Measurements from ENCODE around the gene PPT1. TPM values are rescaled to one million over a fixed set of nuclear protein-coding genes. Genes with fewer than 3 reads are reported as not detected.

The PPT1 gene
- total RNA-seq, 1 experiment from 2014 or later = 57.8 TPM

DNA sequence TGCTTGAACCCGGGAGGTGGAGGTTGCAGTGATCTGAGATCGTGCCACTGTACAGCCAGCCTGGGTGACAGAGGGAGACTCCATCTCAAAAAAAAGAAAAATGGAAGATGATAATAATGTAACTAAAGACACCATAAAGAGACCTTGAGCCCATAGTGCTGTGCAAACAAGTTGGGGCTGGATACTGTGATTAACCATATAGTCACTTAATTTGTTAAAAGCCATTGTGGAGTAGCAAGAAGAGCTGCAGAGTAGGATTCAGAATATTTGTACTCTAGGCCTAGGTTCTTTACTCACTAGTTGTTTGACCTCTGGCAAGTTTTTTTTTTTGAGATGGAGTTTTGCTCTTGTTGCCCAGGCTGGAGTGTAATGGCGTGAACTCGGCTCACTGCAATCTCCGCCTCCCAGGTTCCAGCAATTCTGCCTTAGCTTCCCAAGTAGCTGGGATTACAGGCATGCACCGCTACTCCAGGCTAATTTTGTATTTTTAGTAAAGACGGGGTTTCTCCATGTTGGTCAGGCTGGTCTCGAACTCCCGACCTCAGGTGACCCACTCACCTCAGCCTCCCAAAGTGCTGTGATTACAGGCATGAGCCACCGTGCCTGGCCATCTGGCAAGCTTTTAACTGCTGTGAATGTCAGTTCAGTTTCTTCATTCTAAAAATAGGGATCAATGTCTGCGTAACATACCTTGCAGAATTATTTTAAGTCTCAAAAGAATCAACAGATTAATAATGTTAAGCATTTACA, 43.7 kb downstream of the PPT1 start:
- no TSS peak for BruUV-seq (replicated peaks)
- no peak overlapping the region for H3K4me3 Mint-ChIP-seq (ENCODE audit: low read depth, unreplicated experiment)
- intact Hi-C loops (cut with micrococcal nuclease; ENCODE audit: unreplicated experiment) = no loop called here
- peaks cover 31% of the 10 kb centered on the region for H3K4me1 Mint-ChIP-seq (ENCODE audit: low read depth, unreplicated experiment)
- H3K27ac Mint-ChIP-seq (ENCODE audit: unreplicated experiment) = no peak overlapping the region
- H3K9me3 Mint-ChIP-seq (ENCODE audit: low read depth, unreplicated experiment) = no peaks in the 10 kb centered on the region
- peaks cover 21% of the 10 kb centered on the region for H3K36me3 Mint-ChIP-seq (ENCODE audit: insufficient read depth, unreplicated experiment)
- CTCF ChIA-PET = no interaction called here
- TF ChIP-seq, protein P1, sequence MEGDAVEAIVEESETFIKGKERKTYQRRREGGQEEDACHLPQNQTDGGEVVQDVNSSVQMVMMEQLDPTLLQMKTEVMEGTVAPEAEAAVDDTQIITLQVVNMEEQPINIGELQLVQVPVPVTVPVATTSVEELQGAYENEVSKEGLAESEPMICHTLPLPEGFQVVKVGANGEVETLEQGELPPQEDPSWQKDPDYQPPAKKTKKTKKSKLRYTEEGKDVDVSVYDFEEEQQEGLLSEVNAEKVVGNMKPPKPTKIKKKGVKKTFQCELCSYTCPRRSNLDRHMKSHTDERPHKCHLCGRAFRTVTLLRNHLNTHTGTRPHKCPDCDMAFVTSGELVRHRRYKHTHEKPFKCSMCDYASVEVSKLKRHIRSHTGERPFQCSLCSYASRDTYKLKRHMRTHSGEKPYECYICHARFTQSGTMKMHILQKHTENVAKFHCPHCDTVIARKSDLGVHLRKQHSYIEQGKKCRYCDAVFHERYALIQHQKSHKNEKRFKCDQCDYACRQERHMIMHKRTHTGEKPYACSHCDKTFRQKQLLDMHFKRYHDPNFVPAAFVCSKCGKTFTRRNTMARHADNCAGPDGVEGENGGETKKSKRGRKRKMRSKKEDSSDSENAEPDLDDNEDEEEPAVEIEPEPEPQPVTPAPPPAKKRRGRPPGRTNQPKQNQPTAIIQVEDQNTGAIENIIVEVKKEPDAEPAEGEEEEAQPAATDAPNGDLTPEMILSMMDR (IDR thresholded peaks at IDR 0.05; ENCODE audit: unreplicated experiment) = no peak
- DNase-seq = no peak
- no peaks in the 10 kb centered on the region for H3K27me3 Mint-ChIP-seq (ENCODE audit: unreplicated experiment)

DNA sequence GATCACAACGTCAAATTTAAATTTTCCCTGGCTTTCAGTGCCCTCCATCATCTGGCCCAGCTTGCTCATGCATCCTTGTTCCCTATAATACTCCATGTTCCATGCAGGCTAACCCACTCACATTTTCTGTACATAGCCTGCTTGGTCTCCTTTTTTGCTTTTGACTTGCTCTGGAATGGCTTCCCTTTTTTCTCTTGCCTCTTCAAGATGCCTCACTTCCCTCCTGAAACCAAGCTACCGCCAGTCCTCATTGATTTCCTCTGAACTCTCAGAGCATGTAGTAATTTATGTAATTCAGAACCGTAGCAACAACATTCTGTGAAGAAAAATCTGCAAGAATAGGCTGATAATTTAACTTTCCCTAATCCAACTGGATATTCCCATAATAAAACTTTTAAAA, 46.2 kb downstream of the PPT1 start:
- intact Hi-C loops (cut with micrococcal nuclease; ENCODE audit: unreplicated experiment) = no loop called here
- TF ChIP-seq, protein P1 (IDR thresholded peaks at IDR 0.05; ENCODE audit: unreplicated experiment) = no peak
- Mint-ChIP-seq H3K4me1 (ENCODE audit: low read depth, unreplicated experiment) (peaks cover 9% of the 10 kb centered on the region), H3K4me3 (ENCODE audit: low read depth, unreplicated experiment) (no peak overlapping the region), H3K9me3 (ENCODE audit: low read depth, unreplicated experiment) (no peaks in the 10 kb centered on the region), H3K27ac (ENCODE audit: unreplicated experiment) (no peak overlapping the region), H3K36me3 (ENCODE audit: insufficient read depth, unreplicated experiment) (peaks cover 25% of the 10 kb centered on the region), H3K27me3 (ENCODE audit: unreplicated experiment) (no peaks in the 10 kb centered on the region)
- CTCF ChIA-PET = no interaction called here
- DNase-seq = no peak
- no TSS peak for BruUV-seq (replicated peaks)

DNA sequence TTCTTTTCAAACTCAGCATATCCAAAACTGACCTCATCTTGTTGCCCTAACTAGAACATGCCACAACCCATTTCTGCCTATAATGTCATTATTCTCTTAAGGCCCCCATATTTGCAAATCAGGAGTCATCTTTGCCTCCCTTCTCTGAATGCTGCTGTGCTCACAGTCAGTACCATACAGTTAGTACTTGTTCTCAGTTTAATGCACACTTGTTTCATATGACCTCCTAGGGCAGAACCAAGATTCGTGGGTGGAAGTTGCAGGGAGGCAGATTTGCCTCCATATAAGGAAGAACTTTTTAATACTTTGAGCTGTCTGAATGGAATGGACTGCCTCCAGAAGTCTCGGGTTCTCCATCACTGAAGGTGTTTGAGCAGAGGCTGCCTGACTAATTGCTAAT, 47.3 kb downstream of the PPT1 start:
- peaks cover 36% of the 10 kb centered on the region for H3K36me3 Mint-ChIP-seq (ENCODE audit: insufficient read depth, unreplicated experiment)
- no peak overlapping the region for H3K4me3 Mint-ChIP-seq (ENCODE audit: low read depth, unreplicated experiment)
- intact Hi-C loops (cut with micrococcal nuclease; ENCODE audit: unreplicated experiment) = no loop called here
- TF ChIP-seq, protein P1 (IDR thresholded peaks at IDR 0.05; ENCODE audit: unreplicated experiment) = no peak
- no TSS peak for BruUV-seq (replicated peaks)
- H3K4me1 Mint-ChIP-seq (ENCODE audit: low read depth, unreplicated experiment) = peaks cover 3% of the 10 kb centered on the region
- H3K9me3 Mint-ChIP-seq (ENCODE audit: low read depth, unreplicated experiment) = no peaks in the 10 kb centered on the region
- H3K27me3 Mint-ChIP-seq (ENCODE audit: unreplicated experiment) = no peaks in the 10 kb centered on the region
- CTCF ChIA-PET = no interaction called here
- no peak for DNase-seq
- no peak overlapping the region for H3K27ac Mint-ChIP-seq (ENCODE audit: unreplicated experiment)

DNA sequence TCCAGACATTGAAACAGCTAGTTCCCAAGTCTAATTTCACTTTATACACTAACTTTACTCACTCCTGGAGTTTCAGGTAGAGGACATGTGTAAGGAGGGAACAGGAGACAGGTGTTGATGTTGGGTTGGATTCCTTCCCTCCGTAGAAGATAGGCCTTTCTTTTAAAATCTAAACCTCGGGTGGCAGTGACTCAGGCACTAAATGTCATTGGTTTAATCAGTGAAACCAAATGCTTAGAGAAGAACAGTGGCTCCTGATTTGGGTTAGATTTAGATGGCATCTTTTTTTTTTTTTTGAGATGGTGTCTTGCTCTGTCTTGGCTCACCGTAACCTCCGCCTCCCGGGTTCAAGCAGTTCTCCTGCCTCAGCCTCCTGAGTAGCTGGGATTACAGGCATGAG, 49.3 kb downstream of the PPT1 start:
- intact Hi-C loops (cut with micrococcal nuclease; ENCODE audit: unreplicated experiment) = no loop called here
- Mint-ChIP-seq H3K27ac (ENCODE audit: unreplicated experiment) (no peak overlapping the region), H3K4me3 (ENCODE audit: low read depth, unreplicated experiment) (no peak overlapping the region), H3K9me3 (ENCODE audit: low read depth, unreplicated experiment) (no peaks in the 10 kb centered on the region), H3K27me3 (ENCODE audit: unreplicated experiment) (no peaks in the 10 kb centered on the region), H3K36me3 (ENCODE audit: insufficient read depth, unreplicated experiment) (peaks cover 37% of the 10 kb centered on the region), H3K4me1 (ENCODE audit: low read depth, unreplicated experiment) (peaks cover 5% of the 10 kb centered on the region)
- no TSS peak for BruUV-seq (replicated peaks)
- DNase-seq = no peak
- TF ChIP-seq, protein P1 (IDR thresholded peaks at IDR 0.05; ENCODE audit: unreplicated experiment) = no peak
- CTCF ChIA-PET = no interaction called here
